Hepatocyte (in vitro differentiated cells): ENCODE results near the gene SSX7.
"Not testable (repeated sequence)": the region's sequence is repeated elsewhere in the genome, so short reads cannot be mapped to it uniquely, and the experiment has no call there.

ENCODE experiments used
- CTCF ChIP-seq: fragments of 200-600 bp; sonication (generic); IDR thresholded peaks from 2 replicates; pipeline ENCODE4 v1.5.1; 2016; ENCODE audit warnings: antibody characterized with exemption, mild to moderate bottlenecking; ENCODE audit not compliant: poor library complexity
- EZH2 ChIP-seq: fragments of 200-600 bp; sonication (generic); IDR thresholded peaks from 2 replicates; pipeline ENCODE4 v1.6.1; 2016; ENCODE audit warnings: antibody characterized with exemption, mild to moderate bottlenecking, borderline replicate concordance
- EZH2phosphoT487 ChIP-seq: fragments of 200-600 bp; sonication (generic); IDR thresholded peaks from one replicate; pipeline ENCODE4 v1.6.1; 2018; ENCODE audit warnings: antibody characterized with exemption, mild to moderate bottlenecking, low read depth, moderate library complexity; ENCODE audit not compliant: unreplicated experiment, severe bottlenecking

- not testable (repeated sequence) for TF ChIP-seq CTCF, EZH2, EZH2phosphoT487
Measured at GRCh38 chrX:52620661-52621060, 34.0 kb downstream of the SSX7 start.
